HCT116 (cell line): ENCODE measurements around the gene PREB. TPM values are rescaled to one million over a fixed set of nuclear protein-coding genes. Genes with fewer than 3 reads are reported as not detected.

Experiments
- ATAC-seq: fragments of 200-7000 bp; cut with Tn5 transposase; 2 replicates; pipeline ENCODE4 v1.9.1; 2020; ENCODE audit warnings: mild to moderate bottlenecking, moderate library complexity
- BruUV-seq: library from RNA; stranded (reverse); fragments of 400-500 nt; replicated peaks from 2 replicates; lab custom pipeline; 2021; lab: Mats Ljungman, UMichigan
- CTCF ChIA-PET: fragments of 300-600 bp; sonication (Branson Sonifier 250); formaldehyde crosslinking; loops from one replicate; lab custom pipeline; 2021; ENCODE audit warnings: antibody characterized with exemption; lab: Charles Lee
- POLR2A ChIA-PET: fragments of 300-600, 350-600 bp; sonication (Branson Sonifier 250); formaldehyde crosslinking; loops from one replicate; lab custom pipeline; 2021; ENCODE audit warnings: antibody characterized with exemption; lab: Charles Lee
- RAD21 ChIA-PET, 2 experiments: fragments of 300-600 bp; sonication (Branson Sonifier 250); formaldehyde crosslinking; loops; one replicate each; lab custom pipeline; 2023; ENCODE audit warnings: low total read pairs in 2 of 2; ENCODE audit not compliant: uncharacterized antibody in 2 of 2, unreplicated experiment in 2 of 2, low non-redundant PET in 1 of 2; lab: Charles Lee
- DNase-seq: peaks from one replicate; pipeline ENCODE4 v3.0.0-alpha.2; 2010; ENCODE audit warnings: low read depth, low spot score
- H2AFZ ChIP-seq: fragments of 200-600 bp; shearing (Covaris generic), sonication (generic); 2 replicates; pipeline ENCODE4 v1.6.1; 2017; ENCODE audit warnings: low read depth, mixed run types, mixed read lengths, antibody characterized with exemption, low read length; ENCODE audit not compliant: poor library complexity, severe bottlenecking
- H3K27ac ChIP-seq: 2 replicates; pipeline ENCODE4 v1.5.1; 2012; ENCODE audit warnings: low read depth, low read length
- H3K27me3 ChIP-seq: fragments of 200-600 bp; sonication (generic); 2 replicates; pipeline ENCODE4 v1.6.1; 2016; ENCODE audit warnings: mixed run types, low read length, mixed read lengths; ENCODE audit not compliant: insufficient read depth
- H3K36me3 ChIP-seq, 2 experiments: fragments of 200-500 bp in 1 of 2; fragments of 200-600 bp in 1 of 2; sonication (Bioruptor generic) in 1 of 2; sonication (generic) in 1 of 2; 2 replicates each; pipeline versions ENCODE4 v1.5.1 to v1.6.1; 2014 to 2016; ENCODE audit warnings: low read length in 2 of 2, inconsistent platforms in 1 of 2, mixed read lengths in 1 of 2, mixed run types in 1 of 2; ENCODE audit not compliant: insufficient read depth in 2 of 2, control insufficient read depth in 1 of 2
- H3K4me1 ChIP-seq, 2 experiments: fragments of 200-600 bp in 1 of 2; sonication (generic) in 1 of 2; 2 replicates each; pipeline versions ENCODE4 v1.5.1 to v1.6.1; 2012 to 2017; ENCODE audit warnings: low read length in 2 of 2, inconsistent platforms in 1 of 2, mild to moderate bottlenecking in 1 of 2, mixed read lengths in 1 of 2, mixed run types in 1 of 2, moderate library complexity in 1 of 2; ENCODE audit not compliant: insufficient read depth in 2 of 2, control insufficient read depth in 1 of 2
- H3K4me2 ChIP-seq: fragments of 200-600 bp; sonication (generic); 2 replicates; pipeline ENCODE4 v1.6.1; 2017; ENCODE audit warnings: mixed run types, low read length, mixed read lengths
- H3K4me3 ChIP-seq, 2 experiments: fragments of 200-600 bp in 1 of 2; sonication (generic) in 1 of 2; replicated peaks in 1 of 2; 2 replicates each; pipeline ENCODE4 v1.5.1; 2011 to 2016; ENCODE audit warnings: low read length in 2 of 2, control low read depth in 1 of 2, low read depth in 1 of 2, mild to moderate bottlenecking in 1 of 2, mixed read lengths in 1 of 2, mixed run types in 1 of 2
- H3K79me2 ChIP-seq: fragments of 200-600 bp; sonication (generic); 2 replicates; pipeline ENCODE4 v1.6.1; 2017; ENCODE audit warnings: mild to moderate bottlenecking, mixed run types, low read length, moderate library complexity, mixed read lengths; ENCODE audit not compliant: insufficient read depth
- H3K9ac ChIP-seq: fragments of 200-600 bp; sonication (generic); 2 replicates; pipeline ENCODE4 v1.6.1; 2016; ENCODE audit warnings: low read length, mixed read lengths
- H3K9me2 ChIP-seq: fragments of 200-600 bp; sonication (generic), shearing (Covaris generic); 2 replicates; pipeline ENCODE4 v1.6.1; 2017; ENCODE audit warnings: mixed run types, mild to moderate bottlenecking, moderate library complexity; ENCODE audit not compliant: insufficient read depth
- H3K9me3 ChIP-seq, 2 experiments: fragments of 200-500 bp in 1 of 2; fragments of 200-600 bp in 1 of 2; sonication (Bioruptor generic) in 1 of 2; sonication (generic) in 1 of 2; 2 replicates each; pipeline ENCODE4 v1.6.1; 2014 to 2017; ENCODE audit warnings: low read length in 2 of 2, mixed read lengths in 2 of 2, inconsistent platforms in 1 of 2, low read depth in 1 of 2, mild to moderate bottlenecking in 1 of 2, mixed run types in 1 of 2, moderate library complexity in 1 of 2; ENCODE audit not compliant: control insufficient read depth in 1 of 2, insufficient read depth in 1 of 2
- H4K20me1 ChIP-seq: fragments of 200-600 bp; sonication (generic), shearing (Covaris generic); 2 replicates; pipeline ENCODE4 v1.6.1; 2017; ENCODE audit warnings: mixed run types, mild to moderate bottlenecking, moderate library complexity; ENCODE audit not compliant: insufficient read depth
- CEBPB ChIP-seq: IDR thresholded peaks from 2 replicates; pipeline ENCODE4 v1.6.1; 2012; ENCODE audit warnings: low read depth
- EGR1 ChIP-seq: IDR thresholded peaks from 2 replicates; pipeline ENCODE4 v1.6.1; 2012; ENCODE audit warnings: low read depth
- ELF1 ChIP-seq: IDR thresholded peaks from 2 replicates; pipeline ENCODE4 v1.6.1; 2012; ENCODE audit warnings: low read depth, borderline replicate concordance
- EZH2 ChIP-seq: fragments of 200-600 bp; sonication (generic); IDR thresholded peaks from 2 replicates; pipeline ENCODE4 v1.6.1; 2017; ENCODE audit warnings: antibody characterized with exemption, mixed run types
- EZH2phosphoT487 ChIP-seq: fragments of 200-600 bp; IDR thresholded peaks from 2 replicates; pipeline ENCODE4 v1.6.1; 2018; ENCODE audit warnings: antibody characterized with exemption, borderline replicate concordance
- JUND ChIP-seq: IDR thresholded peaks from 2 replicates; pipeline ENCODE4 v1.6.1; 2012
- MAX ChIP-seq: IDR thresholded peaks from 2 replicates; pipeline ENCODE4 v1.6.1; 2012
- POLR2A ChIP-seq: IDR thresholded peaks from 2 replicates; pipeline ENCODE4 v1.7.0; 2011; ENCODE audit warnings: borderline replicate concordance; ENCODE audit not compliant: insufficient read depth, insufficient read length; ENCODE audit errors: extremely low read depth
- POLR2AphosphoS5 ChIP-seq: IDR thresholded peaks from 2 replicates; pipeline ENCODE4 v1.6.1; 2011; ENCODE audit warnings: mild to moderate bottlenecking, low read depth, low read length, moderate library complexity
- REST ChIP-seq: IDR thresholded peaks from 2 replicates; pipeline ENCODE4 v1.6.1; 2012; ENCODE audit warnings: low read depth
- SIN3A ChIP-seq: IDR thresholded peaks from 2 replicates; pipeline ENCODE4 v1.6.1; 2012; ENCODE audit warnings: low read depth
- SP1 ChIP-seq: IDR thresholded peaks from 2 replicates; pipeline ENCODE4 v1.6.1; 2012; ENCODE audit warnings: low read depth
- SRF ChIP-seq: IDR thresholded peaks from 2 replicates; pipeline ENCODE4 v1.6.1; 2012; ENCODE audit warnings: low read depth
- TCF7L2 ChIP-seq: IDR thresholded peaks from 2 replicates; pipeline ENCODE4 v1.7.0; 2011; ENCODE audit warnings: borderline replicate concordance, inconsistent platforms; ENCODE audit not compliant: insufficient read depth, insufficient read length; ENCODE audit errors: extremely low read depth
- ZFX ChIP-seq: fragments of 450-650 bp; IDR thresholded peaks from 2 replicates; pipeline ENCODE4 v1.6.1; 2017
- ZNF274 ChIP-seq: fragments of 200-500 bp; sonication (Bioruptor generic); IDR thresholded peaks from 2 replicates; pipeline ENCODE4 v1.6.1; 2014; ENCODE audit warnings: mild to moderate bottlenecking, low read depth, low read length, inconsistent platforms
- intact Hi-C: fragments of 100-400 bp; cut with micrococcal nuclease; formaldehyde crosslinking; loops from 2 replicates; pipeline ENCODE4 v1.10.0; 2022
- total RNA-seq: library from RNA; stranded (reverse); gene quantifications from one replicate; pipeline ENCODE4 v1.2.1, GENCODE V29; 2021; ENCODE audit not compliant: unreplicated experiment
- TF ChIP-seq, protein P1 (sequence below): IDR thresholded peaks from 2 replicates; pipeline ENCODE4 v1.6.1; 2012
- TF ChIP-seq, protein P2 (sequence below), 3 experiments: fragments of 200-600 bp in 1 of 3; sonication (generic) in 1 of 3; IDR thresholded peaks in 2 of 3; conservative IDR thresholded peaks in 1 of 3; 2 replicates each; pipeline ENCODE4 v1.5.1; 2012 to 2017; ENCODE audit warnings: low read depth in 2 of 3, low read length in 2 of 3, antibody characterized with exemption in 1 of 3, borderline replicate concordance in 1 of 3, control low read depth in 1 of 3, mild to moderate bottlenecking in 1 of 3, mixed read lengths in 1 of 3, mixed run types in 1 of 3, moderate library complexity in 1 of 3; ENCODE audit not compliant: insufficient read depth in 1 of 3

Gene PREB
- total RNA-seq, 1 experiment from 2014 or later, result 54.2 TPM

DNA sequence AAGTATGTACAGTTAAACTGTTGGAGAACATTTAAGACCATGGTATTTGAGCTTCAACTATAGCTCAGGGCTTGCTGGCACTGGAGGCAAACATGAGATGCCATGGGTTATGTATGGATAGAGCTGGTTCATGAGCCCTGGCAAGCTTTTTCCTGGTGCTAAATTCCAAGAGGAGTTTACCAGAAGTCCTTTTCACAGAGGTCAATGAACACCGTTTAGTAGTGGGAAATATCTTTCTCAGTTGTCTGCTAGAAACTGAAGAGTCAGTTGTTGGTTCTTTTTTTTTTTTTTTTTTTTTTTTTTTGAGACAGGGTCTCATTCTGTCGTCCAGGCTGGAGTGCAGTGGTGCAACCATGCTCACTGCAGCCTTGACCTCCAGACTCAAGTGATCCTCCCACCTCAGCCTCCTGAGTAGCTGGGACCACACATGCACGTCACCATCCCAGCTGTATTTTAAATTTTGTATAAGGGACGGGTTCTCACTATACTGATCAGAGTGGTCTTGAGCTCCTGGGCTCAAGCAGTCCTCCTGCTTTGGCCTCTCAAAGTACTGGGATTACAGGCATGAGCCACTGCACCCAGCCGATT lies 46.5 kb downstream of the PREB start:
- Histone ChIP-seq H3K9me2 (no peaks in the 10 kb centered on the region), H3K4me2 (peak overlapping the region; percentile 98; the same call in 1 of the 2 replicates), H3K79me2 (no peaks in the 10 kb centered on the region), H3K9ac (no peak overlapping the region), H3K36me3 (no peaks in the 10 kb centered on the region), H3K27me3 (no peaks in the 10 kb centered on the region), H3K27ac (no peak overlapping the region), H2AFZ (no peak overlapping the region), H4K20me1 (no peaks in the 10 kb centered on the region), H3K4me3 (no peak overlapping the region), H3K9me3 (no peaks in the 10 kb centered on the region), H3K4me1 (peaks cover 5 to 26% of the 10 kb centered on the region in 2 experiments)
- intact Hi-C loops, result loop anchor here (2.0 kb wide), 1 partner anchor 241 kb away; no protein-coding TSS in a partner anchor
- ChIA-PET POLR2A (interaction anchor here (0.7 kb wide), 1 partner anchor 21 kb away, joined by 3 read pairs; no protein-coding TSS in a partner anchor), RAD21 (no interaction called here), CTCF (interaction anchor here (0.8 to 2.6 kb wide), 6 partner anchors 12 to 242 kb away, joined by 4 to 14 read pairs (median 6); no protein-coding TSS in a partner anchor)
- TSS peak; percentile 52 for BruUV-seq
- no peak for DNase-seq
- TF ChIP-seq MAX (no peak), ZNF274 (no peak), ZFX (no peak), SP1 (no peak), POLR2AphosphoS5 (no peak), TCF7L2 (no peak), EGR1 (no peak), SRF (no peak), REST (no peak), POLR2A (no peak), SIN3A (no peak), EZH2phosphoT487 (no peak), CEBPB (no peak), ELF1 (no peak), EZH2 (no peak), JUND (no peak)
- TF ChIP-seq, protein P1, sequence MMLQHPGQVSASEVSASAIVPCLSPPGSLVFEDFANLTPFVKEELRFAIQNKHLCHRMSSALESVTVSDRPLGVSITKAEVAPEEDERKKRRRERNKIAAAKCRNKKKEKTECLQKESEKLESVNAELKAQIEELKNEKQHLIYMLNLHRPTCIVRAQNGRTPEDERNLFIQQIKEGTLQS, result no peak
- TF ChIP-seq, protein P2, sequence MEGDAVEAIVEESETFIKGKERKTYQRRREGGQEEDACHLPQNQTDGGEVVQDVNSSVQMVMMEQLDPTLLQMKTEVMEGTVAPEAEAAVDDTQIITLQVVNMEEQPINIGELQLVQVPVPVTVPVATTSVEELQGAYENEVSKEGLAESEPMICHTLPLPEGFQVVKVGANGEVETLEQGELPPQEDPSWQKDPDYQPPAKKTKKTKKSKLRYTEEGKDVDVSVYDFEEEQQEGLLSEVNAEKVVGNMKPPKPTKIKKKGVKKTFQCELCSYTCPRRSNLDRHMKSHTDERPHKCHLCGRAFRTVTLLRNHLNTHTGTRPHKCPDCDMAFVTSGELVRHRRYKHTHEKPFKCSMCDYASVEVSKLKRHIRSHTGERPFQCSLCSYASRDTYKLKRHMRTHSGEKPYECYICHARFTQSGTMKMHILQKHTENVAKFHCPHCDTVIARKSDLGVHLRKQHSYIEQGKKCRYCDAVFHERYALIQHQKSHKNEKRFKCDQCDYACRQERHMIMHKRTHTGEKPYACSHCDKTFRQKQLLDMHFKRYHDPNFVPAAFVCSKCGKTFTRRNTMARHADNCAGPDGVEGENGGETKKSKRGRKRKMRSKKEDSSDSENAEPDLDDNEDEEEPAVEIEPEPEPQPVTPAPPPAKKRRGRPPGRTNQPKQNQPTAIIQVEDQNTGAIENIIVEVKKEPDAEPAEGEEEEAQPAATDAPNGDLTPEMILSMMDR (IDR thresholded peaks at IDR 0.05 in 2 of 3, conservative IDR thresholded peaks at IDR 0.05 in 1 of 3; ENCODE audit: borderline replicate concordance in 1 of 3, insufficient read depth in 1 of 3, low read depth in 2 of 3, low read length in 2 of 3), result no peak
- no peak for ATAC-seq
